SK-N-MC (cell line): ENCODE measurements around the gene GGPS1.

Source experiments
- DNase-seq: peaks from one replicate; pipeline ENCODE4 v3.0.0-alpha.2; 2011; ENCODE audit warnings: low read depth, low spot score
- H3K27ac ChIP-seq: fragments of 200-600 bp; sonication (generic); 2 replicates; pipeline ENCODE4 v1.5.1; 2016; ENCODE audit warnings: mixed run types
- H3K36me3 ChIP-seq: fragments of 200-600 bp; sonication (generic); 2 replicates; pipeline ENCODE4 v1.6.1; 2017; ENCODE audit warnings: antibody characterized with exemption, low read length, mixed read lengths; ENCODE audit not compliant: insufficient read depth
- H3K4me3 ChIP-seq: fragments of 200-600 bp; sonication (generic); 2 replicates; pipeline ENCODE4 v1.5.1; 2016
- H3K9ac ChIP-seq: fragments of 200-600 bp; sonication (generic); 2 replicates; pipeline ENCODE4 v1.8.0; 2017; ENCODE audit warnings: mixed run types, mixed read lengths; ENCODE audit not compliant: insufficient read length
- H3K9me3 ChIP-seq: fragments of 200-600 bp; sonication (generic); 2 replicates; pipeline ENCODE4 v1.6.1; 2017; ENCODE audit warnings: low read depth, mild to moderate bottlenecking, antibody characterized with exemption, low read length, moderate library complexity, mixed read lengths
- EZH2 ChIP-seq: fragments of 200-600 bp; sonication (generic); IDR thresholded peaks from one replicate; pipeline ENCODE4 v1.6.1; 2017; ENCODE audit warnings: antibody characterized with exemption
- FOXP2 ChIP-seq: optimal IDR thresholded peaks from 2 replicates; pipeline ENCODE3; 2011; ENCODE audit warnings: mild to moderate bottlenecking, moderate library complexity; ENCODE audit not compliant: insufficient read depth; ENCODE audit errors: extremely low read length, control extremely low read depth
- POLR2AphosphoS5 ChIP-seq: IDR thresholded peaks from 2 replicates; pipeline ENCODE4 v1.6.1; 2012; ENCODE audit warnings: mild to moderate bottlenecking, low read depth, low read length, borderline replicate concordance

The GGPS1 gene

GRCh38 chr1:235289859-235290739 lies 38.3 kb upstream of the GGPS1 start:
- Histone ChIP-seq H3K9ac (no peak overlapping the region), H3K9me3 (no peaks in the 10 kb centered on the region), H3K4me3 (no peak overlapping the region), H3K27ac (no peak overlapping the region), H3K36me3 (peaks cover 3% of the 10 kb centered on the region; the same call in 1 of the 2 replicates)
- TF ChIP-seq EZH2: no peak
- no peak for TF ChIP-seq POLR2AphosphoS5
- TF ChIP-seq FOXP2: no peak
- no peak for DNase-seq

- H3K36me3 ChIP-seq: no peaks in the 10 kb centered on the region
- no peak overlapping the region for H3K4me3 ChIP-seq
- TF ChIP-seq FOXP2 (no peak), EZH2 (no peak), POLR2AphosphoS5 (no peak)
- H3K9me3 ChIP-seq: no peaks in the 10 kb centered on the region
- no peak for DNase-seq
- H3K27ac ChIP-seq: no peak overlapping the region
- no peak overlapping the region for H3K9ac ChIP-seq
Measured at GRCh38 chr1:235290740-235291502, 37.4 kb upstream of the GGPS1 start.

- Histone ChIP-seq H3K9me3 (no peaks in the 10 kb centered on the region), H3K27ac (no peak overlapping the region), H3K9ac (no peak overlapping the region), H3K4me3 (no peak overlapping the region), H3K36me3 (no peaks in the 10 kb centered on the region)
- TF ChIP-seq POLR2AphosphoS5 (no peak), EZH2 (no peak), FOXP2 (no peak)
- DNase-seq: no peak
Measured at GRCh38 chr1:235291599-235292091, 36.7 kb upstream of the GGPS1 start.

GRCh38 chr1:235292790-235293189 lies 35.6 kb upstream of the GGPS1 start:
- H3K36me3 ChIP-seq: peaks cover 3% of the 10 kb centered on the region; the same call in 1 of the 2 replicates
- H3K9ac ChIP-seq: no peak overlapping the region
- DNase-seq: no peak
- peaks cover 4% of the 10 kb centered on the region; the same call in 1 of the 2 replicates for H3K9me3 ChIP-seq
- H3K27ac ChIP-seq: no peak overlapping the region
- no peak overlapping the region for H3K4me3 ChIP-seq
- no peak for TF ChIP-seq EZH2
- no peak for TF ChIP-seq POLR2AphosphoS5
- TF ChIP-seq FOXP2: no peak

GRCh38 chr1:235293322-235293942 lies 34.9 kb upstream of the GGPS1 start:
- no peak overlapping the region for H3K4me3 ChIP-seq
- no peak for DNase-seq
- no peak overlapping the region for H3K9ac ChIP-seq
- peaks cover 4% of the 10 kb centered on the region; the same call in 1 of the 2 replicates for H3K9me3 ChIP-seq
- no peak for TF ChIP-seq POLR2AphosphoS5
- no peak for TF ChIP-seq EZH2
- no peak for TF ChIP-seq FOXP2
- peak overlapping the region; percentile 17; the same call in 1 of the 2 replicates for H3K27ac ChIP-seq
- H3K36me3 ChIP-seq: peaks cover 3% of the 10 kb centered on the region; the same call in 1 of the 2 replicates

GRCh38 chr1:235295902-235296350 lies 32.4 kb upstream of the GGPS1 start:
- Histone ChIP-seq H3K36me3 (peaks cover 3% of the 10 kb centered on the region; the same call in 1 of the 2 replicates), H3K4me3 (no peak overlapping the region), H3K27ac (no peak overlapping the region), H3K9me3 (peaks cover 4% of the 10 kb centered on the region; the same call in 1 of the 2 replicates), H3K9ac (no peak overlapping the region)
- TF ChIP-seq EZH2 (no peak), POLR2AphosphoS5 (no peak), FOXP2 (no peak)
- DNase-seq: no peak

- no peak for TF ChIP-seq FOXP2
- TF ChIP-seq POLR2AphosphoS5: no peak
- no peak for TF ChIP-seq EZH2
- no peak overlapping the region for H3K9ac ChIP-seq
- peaks cover 4% of the 10 kb centered on the region; the same call in 1 of the 2 replicates for H3K9me3 ChIP-seq
- H3K4me3 ChIP-seq: no peak overlapping the region
- no peak for DNase-seq
- no peak overlapping the region for H3K27ac ChIP-seq
- peaks cover 3% of the 10 kb centered on the region; the same call in 1 of the 2 replicates for H3K36me3 ChIP-seq
Measured at GRCh38 chr1:235296729-235297128, 31.6 kb upstream of the GGPS1 start.

GRCh38 chr1:235297579-235297978 lies 30.8 kb upstream of the GGPS1 start:
- Histone ChIP-seq H3K4me3 (no peak overlapping the region), H3K36me3 (peaks cover 3% of the 10 kb centered on the region; the same call in 1 of the 2 replicates), H3K27ac (no peak overlapping the region), H3K9me3 (peaks cover 4% of the 10 kb centered on the region; the same call in 1 of the 2 replicates), H3K9ac (no peak overlapping the region)
- no peak for TF ChIP-seq POLR2AphosphoS5
- no peak for TF ChIP-seq EZH2
- TF ChIP-seq FOXP2: no peak
- DNase-seq: no peak
